ENCODE measurements around the gene MAGI2.

The MAGI2 gene

GRCh38 chr7:79453558-79454360 lies at the start of gene MAGI2:
Gene MAGI2, minus strand, starts transcription at chr7:79453667. Its CDS starts 347 bp downstream, at chr7:79453320.
- peak; percentile 53 to 64 for DNase-seq (ENCODE audit: low read depth in 2 of 2)

- DNase-seq (ENCODE audit: low read depth in 2 of 2) = no peak
Observed at GRCh38 chr7:79502151-79502550, 48.7 kb upstream of the MAGI2 start.

DNA sequence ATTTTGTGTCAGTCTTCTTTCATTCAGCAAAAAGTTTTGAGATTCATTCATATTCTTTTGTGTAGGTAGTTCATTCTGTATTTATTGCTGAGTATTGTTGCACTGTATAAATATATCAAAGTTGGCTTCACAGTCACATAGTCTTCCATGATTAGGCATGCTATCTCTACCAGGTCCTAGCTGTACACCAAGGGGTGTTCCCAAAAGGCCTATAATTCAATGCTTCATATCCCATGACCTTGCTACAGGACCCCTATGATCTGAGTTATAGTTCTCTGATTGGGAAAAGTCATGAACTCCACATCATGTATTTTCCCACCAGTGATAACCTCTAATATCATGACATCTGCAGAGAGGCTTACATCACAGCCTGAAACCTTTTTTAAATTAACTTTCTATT lies 47.3 kb upstream of the MAGI2 start:
- DNase-seq (ENCODE audit: low read depth in 2 of 2) = no peak

- no peak for DNase-seq (ENCODE audit: low read depth in 2 of 2)
Observed at GRCh38 chr7:79497728-79498127, 44.3 kb upstream of the MAGI2 start.

DNA sequence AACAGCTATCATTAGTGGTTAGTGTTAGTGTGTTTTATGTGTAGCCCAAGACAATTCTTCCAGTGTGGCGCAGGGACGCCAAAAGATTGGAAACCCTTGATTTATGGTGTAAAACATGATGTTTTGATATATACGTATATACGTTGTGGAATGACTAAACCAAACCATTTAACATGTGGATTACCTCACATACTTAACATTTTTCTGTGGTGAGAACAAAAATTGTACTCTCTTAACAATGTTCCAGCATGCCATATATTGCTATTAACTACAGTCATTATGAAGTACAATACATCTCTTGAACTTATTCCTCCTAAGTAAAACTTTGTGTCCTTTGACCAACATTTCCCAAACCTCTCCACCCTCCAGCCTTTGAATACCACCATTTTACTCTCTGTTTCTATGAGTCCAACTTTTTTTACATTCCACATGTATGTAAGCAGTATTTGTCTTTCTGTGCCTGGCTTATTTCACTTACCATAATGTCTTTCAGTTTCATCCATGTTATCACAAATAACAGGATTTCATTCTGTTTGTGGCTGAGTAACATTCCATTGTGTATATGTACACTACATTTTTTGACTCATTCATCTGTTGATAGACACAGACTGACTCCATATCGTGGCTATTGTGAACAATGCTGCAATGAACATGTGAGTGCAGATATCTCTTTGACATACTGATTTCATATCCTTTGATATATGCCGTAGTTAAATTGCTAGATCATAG lies 42.2 kb upstream of the MAGI2 start:
- DNase-seq (ENCODE audit: low read depth in 2 of 2) = peak; percentile 96 to 98

- no peak for DNase-seq (ENCODE audit: low read depth in 2 of 2)
Observed at GRCh38 chr7:79494046-79494445, 40.6 kb upstream of the MAGI2 start.

DNA sequence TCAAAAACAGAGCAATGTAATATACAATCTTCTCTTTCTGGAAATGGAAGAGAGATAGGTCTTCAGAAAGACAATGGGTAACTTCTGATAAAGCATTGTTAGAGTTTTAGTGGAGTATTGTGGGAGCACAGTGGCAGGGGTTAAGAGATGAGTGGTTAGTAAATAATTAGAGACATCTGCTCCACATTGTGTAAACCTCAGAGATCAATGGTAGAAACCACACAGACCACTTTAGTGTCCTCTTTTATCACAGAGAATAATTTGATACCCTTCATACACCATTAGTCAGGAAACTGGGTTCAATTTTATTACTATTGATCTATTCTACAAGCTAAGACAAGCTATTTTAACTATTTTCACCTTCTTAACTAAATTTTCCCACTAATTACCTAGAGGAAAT lies 35.9 kb upstream of the MAGI2 start:
- no peak for DNase-seq (ENCODE audit: low read depth in 2 of 2)

DNA sequence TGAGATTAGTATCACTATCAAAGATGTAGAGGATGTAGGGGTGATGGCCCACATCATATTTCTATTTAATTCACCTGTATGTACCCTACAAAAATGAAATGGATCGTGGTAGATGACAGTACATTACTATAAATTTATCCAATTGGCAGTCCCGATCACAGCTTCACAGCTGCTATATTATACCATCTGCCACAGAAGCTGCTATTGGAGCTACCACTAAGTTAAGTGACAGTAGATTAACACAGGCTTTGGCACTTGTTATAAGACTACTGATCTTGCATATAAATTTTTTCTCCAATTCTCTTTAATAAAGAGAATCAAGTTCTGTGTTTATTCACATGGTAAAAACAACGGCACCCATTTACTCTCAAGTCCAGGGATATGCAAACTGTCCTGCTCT lies 24.9 kb upstream of the MAGI2 start:
- DNase-seq (ENCODE audit: low read depth in 2 of 2) = no peak

DNA sequence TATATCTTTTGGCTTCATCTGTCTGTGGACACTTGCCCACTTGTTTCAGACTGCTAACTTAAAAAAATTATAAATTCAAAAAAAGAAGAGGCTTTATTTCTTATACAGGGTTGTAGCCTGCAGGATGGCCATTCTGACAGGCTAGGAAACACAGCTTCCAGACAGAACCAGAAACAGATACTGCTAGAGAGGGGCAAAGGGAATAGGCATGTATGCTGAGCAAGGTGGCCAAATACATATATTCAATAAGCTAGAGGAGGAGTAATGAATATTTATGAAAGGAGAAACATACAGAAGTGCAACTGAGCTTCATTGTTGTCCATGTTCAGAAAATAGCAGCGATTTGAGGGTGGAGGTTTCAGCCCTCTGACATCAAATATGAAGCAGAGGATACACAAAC lies 22.0 kb upstream of the MAGI2 start:
- no peak for DNase-seq (ENCODE audit: low read depth in 2 of 2)

DNA sequence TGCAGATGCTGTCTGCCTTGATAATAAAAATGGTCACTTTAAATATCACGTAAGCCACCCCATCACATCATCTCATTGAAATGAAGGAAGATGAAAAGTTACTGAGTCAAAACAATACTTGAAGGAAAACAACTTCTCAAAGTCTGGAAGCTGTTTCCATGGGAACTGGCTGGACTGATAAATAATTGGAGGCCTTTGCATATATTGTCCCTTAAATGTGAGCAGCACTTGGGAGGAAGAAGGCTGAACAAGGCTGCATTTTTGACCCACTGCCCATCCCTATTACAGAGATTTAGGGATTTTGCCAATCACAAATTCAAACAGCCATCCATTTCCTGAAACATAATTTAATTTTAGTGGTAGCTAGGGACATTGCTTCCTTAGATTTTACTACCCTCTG lies 18.2 kb upstream of the MAGI2 start:
- no peak for DNase-seq (ENCODE audit: low read depth in 2 of 2)

DNA sequence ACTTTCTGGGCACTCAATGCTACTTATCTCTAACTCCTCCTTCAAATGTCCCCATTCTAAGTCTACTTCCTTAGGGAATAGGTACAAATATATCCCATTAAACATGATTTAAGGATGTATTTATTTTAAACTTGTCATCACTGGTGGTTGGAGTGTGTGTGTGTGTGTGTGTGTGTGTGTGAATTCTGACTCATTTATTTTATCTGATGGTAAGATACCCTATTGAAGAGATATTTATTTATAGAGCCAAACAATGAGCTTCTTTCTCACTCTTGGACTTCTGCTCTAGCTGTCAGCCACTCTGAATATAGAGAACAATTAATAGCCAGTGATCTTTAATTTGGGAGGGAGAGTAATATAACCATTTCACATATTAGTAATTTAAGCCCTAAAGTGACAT lies 17.8 kb upstream of the MAGI2 start:
- DNase-seq (ENCODE audit: low read depth in 2 of 2) = no peak

- DNase-seq (ENCODE audit: low read depth in 2 of 2) = no peak
Observed at GRCh38 chr7:79465551-79465950, 12.1 kb upstream of the MAGI2 start.

- DNase-seq (ENCODE audit: low read depth in 2 of 2) = no peak
Observed at GRCh38 chr7:79464051-79464450, 10.6 kb upstream of the MAGI2 start.

DNA sequence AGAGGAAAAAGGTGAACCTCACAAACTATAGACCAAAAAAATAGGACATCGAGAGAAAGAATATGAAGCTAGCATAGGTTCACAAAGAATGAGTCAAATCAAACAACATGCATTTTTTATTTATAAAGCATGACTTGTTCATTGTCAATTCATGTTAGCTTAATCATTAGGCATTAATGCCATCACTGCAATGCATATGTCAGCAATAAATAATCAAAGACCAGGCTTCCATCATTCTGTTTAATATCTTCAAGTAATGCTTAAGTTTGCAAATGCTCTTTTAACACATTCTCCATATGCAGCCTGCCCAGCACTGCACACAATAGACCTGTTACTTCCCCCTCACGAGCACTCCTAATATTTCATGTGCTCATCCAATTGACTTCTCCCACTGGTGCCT lies 8.9 kb upstream of the MAGI2 start:
- no peak for DNase-seq (ENCODE audit: low read depth in 2 of 2)

DNA sequence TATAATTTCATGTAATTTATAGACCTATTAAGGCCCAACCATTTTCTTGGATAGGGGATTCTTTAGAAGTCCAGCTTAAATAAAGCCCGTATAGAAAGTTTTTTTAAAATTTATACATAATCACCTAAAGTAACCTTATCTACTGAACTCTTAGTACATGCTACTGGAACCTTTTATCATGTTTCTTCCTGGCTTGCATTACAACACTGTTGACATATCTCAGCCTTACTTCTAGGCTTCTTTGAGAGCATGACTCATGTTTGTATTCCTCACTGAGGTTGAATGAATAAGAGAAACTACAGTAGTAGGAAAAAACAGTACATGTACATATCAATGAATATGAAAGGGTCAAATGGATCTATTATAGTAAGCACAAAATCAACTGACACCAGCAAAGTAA lies 8.2 kb upstream of the MAGI2 start:
- DNase-seq (ENCODE audit: low read depth in 2 of 2) = peak; percentile 26 to 44

GRCh38 chr7:79459381-79459780 lies 5.9 kb upstream of the MAGI2 start:
- no peak for DNase-seq (ENCODE audit: low read depth in 2 of 2)

DNA sequence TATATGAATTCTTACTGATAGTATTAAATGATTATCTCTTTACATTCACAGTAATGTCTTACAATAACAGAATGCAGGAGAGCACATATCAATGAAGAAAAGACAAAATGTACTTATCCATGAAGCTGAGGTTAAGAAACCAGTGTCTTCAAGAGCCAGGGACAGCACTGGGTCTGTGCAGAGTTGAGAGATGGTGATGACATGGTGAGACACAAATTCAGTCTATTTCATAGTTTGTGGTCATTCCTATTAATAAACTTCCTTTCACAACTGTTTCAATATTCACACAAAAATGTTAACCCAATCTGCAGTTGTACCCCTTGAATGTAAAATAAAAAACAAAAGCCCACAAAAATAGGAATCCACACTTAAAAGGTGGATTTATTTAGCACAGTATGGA lies 5.3 kb upstream of the MAGI2 start:
- DNase-seq (ENCODE audit: low read depth in 2 of 2) = no peak

DNA sequence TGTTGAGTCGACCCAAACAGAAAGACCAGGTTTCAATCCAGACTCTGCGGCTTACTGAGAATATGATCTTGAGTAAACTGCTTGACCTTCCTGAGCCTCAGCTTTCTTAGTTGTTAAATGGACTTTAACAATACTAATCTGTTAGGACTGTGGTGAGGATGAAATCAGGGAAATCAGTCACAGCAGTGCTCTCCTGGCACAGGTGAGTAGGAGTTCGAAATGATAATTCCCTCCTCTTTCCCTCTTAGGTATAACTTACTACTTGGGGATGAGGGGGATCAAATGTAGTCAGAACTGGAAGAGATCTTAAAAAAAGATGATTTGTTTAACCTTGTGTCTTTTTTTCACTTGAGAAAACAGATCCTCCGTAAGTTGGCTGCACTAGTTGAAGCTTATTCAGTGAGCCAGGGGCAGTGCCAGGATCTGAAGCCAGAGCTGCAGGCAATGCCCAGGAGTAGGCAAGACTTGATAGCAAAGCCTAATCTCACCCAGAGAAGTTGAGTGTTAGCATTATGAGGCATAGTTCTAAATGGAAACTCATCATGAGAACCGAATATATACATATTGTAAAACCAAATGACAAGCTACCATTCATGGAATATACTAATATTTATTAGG lies 1.8 kb upstream of the MAGI2 start:
- no peak for DNase-seq (ENCODE audit: low read depth in 2 of 2)

GRCh38 chr7:79454361-79454960 lies 994 bp upstream of the MAGI2 start:
- DNase-seq (ENCODE audit: low read depth in 2 of 2) = no peak

DNA sequence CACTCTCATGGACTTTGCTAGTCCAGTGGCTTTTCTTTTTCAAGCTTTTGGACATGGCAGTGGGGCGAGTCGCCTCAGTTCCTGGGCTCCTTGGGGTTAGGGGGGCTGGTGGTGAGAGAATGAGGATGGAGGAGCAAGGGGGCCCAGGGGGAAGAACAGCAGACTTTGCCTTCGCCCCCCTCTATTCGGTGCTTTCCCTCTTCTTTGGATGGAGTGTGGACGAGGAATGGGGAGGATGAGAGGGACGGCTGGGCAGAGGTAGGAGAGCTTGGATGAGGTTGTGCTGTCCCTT lies 255 bp downstream of the MAGI2 start:
- no peak for DNase-seq (ENCODE audit: low read depth in 2 of 2)

GRCh38 chr7:79452495-79453265 lies 787 bp downstream of the MAGI2 start:
- no peak for DNase-seq (ENCODE audit: low read depth in 2 of 2)

DNA sequence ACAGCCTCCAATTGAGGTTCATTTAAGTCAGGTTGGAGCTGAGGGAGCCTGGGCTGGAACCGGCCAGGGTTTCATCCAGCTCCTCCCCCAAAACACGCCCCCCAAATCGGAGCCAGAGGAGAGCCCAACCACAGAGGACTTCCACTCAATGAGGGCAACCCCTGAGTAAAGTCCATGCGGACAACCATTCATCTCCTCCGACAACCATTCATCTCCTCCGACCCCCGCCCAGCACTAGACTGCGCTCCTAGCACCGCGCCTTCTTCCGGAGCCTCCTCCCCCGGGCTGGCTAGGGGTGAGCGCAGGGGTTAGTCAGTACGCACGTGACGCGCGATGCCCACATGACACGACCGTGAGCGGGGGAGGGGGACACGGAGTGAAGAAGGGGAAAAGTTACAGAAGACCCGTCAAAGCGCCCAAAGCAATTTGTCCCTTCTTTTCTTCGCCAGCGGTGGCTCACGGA lies 1.4 kb downstream of the MAGI2 start:
- peak in 1 of 2 experiments; percentile 32 for DNase-seq (ENCODE audit: low read depth in 2 of 2)

Measured in fibroblast of skin of left biceps (primary cell).